OCI-M2 (cell line): ENCODE results near the gene CYB561A3.
"Not testable (repeated sequence)": the region's sequence is repeated elsewhere in the genome, so short reads cannot be mapped to it uniquely, and the experiment has no call there.

ENCODE experiments used
- DNase-seq: peaks from one replicate; lab custom pipeline; 2025; ENCODE audit not compliant: unreplicated experiment; lab: John Stamatoyannopoulos, UW

Gene CYB561A3, protein sequence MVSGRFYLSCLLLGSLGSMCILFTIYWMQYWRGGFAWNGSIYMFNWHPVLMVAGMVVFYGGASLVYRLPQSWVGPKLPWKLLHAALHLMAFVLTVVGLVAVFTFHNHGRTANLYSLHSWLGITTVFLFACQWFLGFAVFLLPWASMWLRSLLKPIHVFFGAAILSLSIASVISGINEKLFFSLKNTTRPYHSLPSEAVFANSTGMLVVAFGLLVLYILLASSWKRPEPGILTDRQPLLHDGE

DNA sequence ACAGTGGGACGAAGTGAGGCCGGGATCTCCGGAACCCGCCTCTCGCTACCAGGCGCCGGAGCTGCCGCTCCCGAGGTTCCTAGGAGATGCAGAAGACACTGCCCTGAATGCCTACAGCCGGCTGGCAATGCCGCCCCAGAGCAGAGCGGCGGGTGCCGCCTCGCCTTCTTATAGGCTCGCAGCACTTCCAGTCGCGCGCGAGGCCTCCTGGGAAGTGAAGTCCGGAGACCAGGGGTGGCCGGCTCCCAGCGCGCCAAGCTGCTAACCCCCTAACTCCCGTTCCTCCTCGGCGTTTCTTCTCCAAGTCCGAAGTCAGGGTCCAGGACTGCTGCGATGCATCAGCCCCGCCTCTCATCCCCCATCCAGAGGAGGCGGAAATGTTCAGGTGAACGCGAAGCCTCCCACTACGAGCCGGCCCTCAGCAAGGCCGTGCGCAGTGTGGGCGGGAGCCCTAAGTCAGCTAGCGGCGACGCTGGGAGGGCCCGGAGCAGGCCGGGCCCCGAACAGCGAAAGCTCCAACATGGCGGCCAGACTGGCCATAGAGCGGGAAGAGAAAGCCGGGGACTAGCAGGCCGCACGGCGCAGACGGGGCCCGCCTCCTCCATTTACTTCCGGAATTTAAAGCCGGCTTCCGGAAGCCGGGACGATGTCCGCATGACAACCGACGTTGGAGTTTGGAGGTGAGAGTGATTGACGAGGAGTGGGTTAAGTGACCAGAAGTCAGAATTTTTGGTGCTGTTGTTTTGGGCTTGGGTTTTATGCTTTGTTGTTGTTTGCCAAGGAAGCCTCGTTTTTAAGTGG, at the start of gene CYB561A3, which contains the start of gene TMEM138:
TSS of gene CYB561A3 (minus strand) at position 142 of the 801 bp plus-strand sequence. CDS start 5,169 bp downstream, outside the sequence.
TSS of gene TMEM138 (plus strand) at position 634 of the 801 bp plus-strand sequence. CDS start 2,017 bp downstream, outside the sequence.
- DNase-seq, result peak; percentile 63

DNA sequence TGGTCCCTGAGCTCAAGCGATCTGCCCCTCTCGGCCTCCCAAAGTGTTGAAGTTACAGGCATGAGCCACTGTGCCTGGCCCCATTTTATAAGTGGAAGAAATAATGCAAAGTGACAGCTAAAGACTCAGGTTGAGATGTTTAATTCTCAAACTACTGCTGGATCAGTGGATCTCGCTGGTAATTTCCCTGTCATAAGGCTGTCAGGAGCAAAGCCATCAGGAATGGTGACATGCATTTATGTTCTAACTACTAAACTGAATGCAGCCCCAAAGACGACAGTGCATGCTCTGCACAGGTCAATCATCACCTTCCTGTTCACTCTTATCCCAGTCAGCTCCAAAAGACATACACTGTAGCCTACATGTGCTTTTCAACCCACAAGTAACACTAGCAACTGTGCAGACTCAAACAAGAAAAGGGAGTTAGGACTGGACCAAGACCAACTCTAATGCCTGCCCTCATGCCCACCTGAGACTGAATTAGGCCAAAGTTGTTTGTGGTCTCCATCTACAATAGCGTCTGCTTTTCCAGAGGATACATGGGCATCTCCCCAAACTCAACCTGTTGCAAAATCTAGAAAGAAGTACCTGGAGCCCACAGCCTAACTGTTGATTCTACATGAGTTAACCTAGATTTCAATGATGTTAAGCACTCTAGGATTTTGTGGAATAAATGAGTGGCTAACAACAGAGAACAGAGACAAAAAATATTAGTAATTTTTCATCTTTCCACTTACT, 45.5 kb upstream of the CYB561A3 start:
- DNase-seq, result no peak

DNA sequence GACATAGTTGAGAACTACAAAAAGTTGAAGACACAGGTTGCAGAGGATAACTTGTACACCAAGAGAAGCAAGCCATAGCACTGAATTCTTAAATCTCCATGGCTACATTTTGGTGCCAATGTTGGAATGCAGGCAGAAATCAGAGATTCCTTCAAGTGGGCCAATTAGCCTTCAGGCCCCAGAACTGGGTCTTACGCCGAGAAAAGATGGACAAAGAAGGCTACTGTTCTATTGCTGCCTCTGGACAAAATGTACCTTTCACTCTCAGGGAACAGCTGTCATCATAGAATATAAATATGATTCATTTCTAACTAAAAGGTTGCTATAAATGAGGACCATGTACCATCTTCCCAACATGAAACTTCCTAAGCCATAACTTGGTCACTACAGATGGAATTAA, 44.4 kb upstream of the CYB561A3 start:
- no peak for DNase-seq

DNA sequence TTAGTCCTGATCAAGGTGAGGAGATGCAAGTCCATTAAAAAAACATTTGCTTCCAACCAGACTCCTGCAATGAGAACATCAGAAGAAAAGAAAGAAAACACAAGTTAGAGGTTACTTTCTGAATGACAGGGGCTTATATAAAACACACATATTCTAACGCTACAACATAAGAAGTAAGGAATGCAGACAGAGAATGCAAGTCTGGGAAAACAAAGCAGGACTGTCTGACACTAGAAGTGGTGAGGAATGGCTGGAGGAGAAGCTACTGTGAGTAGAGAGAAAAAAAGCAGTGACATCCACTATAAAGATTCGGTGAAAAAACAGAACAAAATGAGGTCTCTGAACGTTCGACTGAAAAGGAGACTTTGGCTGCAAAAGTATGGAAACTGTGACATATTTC, 43.0 kb upstream of the CYB561A3 start:
- DNase-seq, result no peak

DNA sequence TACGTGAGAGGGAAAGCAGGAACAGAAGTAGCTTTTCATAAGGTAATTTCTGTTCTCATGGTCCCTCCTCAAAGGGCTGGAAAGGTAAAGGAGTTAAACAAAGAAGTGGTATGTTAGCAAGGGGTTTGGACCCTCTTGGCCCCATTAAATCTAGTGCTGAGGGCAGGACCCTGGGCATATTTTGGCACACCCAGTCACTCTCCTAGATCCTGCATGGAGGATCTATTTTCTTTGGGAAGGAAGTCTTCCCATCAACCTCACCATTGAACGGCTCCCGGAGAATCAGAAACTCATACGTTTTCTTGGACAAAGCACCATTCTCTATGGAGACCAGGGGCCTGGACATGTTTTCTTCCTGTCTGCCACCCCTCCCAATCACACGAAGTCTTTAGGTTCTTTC, 42.4 kb upstream of the CYB561A3 start:
- DNase-seq, result no peak

DNA sequence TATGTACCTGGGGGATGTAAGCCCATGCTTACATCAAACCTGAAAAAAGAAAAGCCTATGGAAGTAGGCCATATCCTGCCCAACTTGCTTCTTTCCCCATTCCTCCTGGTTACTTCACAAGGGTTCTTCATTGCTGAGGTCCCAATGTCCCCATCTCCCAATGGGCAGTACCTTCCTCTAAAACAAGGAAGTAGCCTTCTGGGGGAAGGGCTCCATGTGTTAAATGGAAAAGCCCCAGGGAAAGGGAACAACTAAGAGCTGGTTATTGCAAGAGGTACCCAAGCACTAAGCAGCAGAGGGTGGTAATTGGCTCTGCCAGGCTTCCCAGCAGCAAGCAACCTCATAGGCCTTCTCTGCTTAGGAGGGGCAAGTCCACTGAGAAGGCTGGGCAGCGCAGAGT, 42.0 kb upstream of the CYB561A3 start:
- DNase-seq, result no peak

DNA sequence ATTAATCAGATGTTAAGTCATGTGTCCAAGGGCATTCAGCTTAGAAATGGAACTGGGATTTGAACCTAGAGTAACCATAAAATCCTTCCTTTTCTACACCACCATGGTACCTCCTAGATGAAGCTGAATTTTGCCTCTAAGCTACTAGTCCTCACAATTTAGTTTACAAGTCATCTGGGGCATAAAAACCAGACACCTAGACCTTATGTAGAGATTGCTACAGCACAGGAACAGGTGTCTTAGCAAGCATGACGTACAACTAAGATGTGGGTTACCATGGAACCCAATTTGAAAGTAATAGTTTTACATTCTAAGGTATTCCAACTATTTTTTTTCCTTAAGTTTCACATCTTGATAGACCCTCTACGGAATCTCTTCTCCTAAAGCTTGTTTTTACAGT, 39.9 kb upstream of the CYB561A3 start:
- DNase-seq, result no peak

DNA sequence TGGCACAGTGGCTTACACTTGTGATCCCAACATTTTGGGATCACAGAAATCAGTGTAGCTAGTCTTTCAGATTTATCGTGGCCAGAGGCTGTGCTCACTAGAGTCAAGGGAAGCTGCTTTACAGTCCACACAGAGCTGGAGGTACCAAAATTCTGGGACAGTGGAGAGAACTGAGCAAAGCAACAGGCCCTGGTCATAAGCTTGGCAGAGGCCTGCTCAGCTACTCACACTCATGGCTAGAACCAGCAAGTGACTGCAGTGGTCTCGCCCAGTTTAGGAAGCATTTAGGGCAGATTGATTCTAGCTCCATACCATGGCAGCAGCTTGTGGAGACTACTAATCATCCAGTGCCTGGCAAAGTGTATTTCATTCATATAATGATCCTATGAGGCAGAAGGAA, 39.5 kb upstream of the CYB561A3 start:
- no peak for DNase-seq

DNA sequence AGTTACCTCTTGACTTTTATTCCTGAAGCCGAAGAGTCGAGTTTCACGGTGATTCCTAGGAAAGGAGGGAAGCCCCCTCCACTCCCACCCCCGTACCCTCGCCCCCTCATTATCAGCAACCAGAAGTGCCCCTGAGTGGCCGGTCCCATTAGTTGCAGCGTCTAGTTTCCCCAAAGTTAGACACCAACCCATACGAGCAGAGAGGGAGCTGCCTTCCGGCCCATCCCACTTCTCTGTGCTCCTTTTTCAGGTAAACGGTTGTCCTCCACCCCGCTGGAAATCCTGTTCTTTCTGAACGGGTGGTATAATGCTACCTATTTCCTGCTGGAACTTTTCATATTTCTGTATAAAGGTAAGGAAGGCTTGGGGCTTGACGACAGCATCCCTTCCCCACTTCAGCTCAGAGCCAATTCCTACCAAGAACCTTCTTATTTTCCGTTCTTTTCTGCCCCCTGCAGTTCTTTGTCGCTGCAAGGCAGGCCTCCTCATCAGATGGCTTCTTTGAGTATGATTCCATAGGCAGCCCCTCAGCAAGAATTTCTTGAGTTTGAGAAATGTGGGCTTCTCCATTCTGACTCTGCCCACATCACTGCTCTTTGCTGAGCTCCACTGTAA, 31.4 kb upstream of the CYB561A3 start:
- DNase-seq, result no peak

DNA sequence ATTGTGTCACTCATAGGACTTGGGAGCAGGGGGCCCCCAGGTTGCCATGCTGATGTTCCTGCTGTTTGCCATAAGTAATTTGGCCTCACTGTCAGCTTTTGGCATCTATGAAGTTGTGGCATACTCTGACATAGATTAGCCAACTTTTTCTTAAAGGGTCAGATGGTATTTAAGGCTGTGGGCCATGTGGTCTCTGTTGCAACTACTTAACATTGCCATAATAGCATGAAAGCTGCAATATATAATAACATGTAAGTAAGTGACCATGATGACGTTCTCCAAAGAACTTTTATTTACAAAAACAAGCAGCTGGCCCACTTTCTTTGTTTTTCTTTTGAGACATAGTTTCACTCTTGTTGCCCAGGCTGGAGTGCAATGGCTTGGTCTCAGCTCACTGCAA, 28.5 kb upstream of the CYB561A3 start:
- no peak for DNase-seq

DNA sequence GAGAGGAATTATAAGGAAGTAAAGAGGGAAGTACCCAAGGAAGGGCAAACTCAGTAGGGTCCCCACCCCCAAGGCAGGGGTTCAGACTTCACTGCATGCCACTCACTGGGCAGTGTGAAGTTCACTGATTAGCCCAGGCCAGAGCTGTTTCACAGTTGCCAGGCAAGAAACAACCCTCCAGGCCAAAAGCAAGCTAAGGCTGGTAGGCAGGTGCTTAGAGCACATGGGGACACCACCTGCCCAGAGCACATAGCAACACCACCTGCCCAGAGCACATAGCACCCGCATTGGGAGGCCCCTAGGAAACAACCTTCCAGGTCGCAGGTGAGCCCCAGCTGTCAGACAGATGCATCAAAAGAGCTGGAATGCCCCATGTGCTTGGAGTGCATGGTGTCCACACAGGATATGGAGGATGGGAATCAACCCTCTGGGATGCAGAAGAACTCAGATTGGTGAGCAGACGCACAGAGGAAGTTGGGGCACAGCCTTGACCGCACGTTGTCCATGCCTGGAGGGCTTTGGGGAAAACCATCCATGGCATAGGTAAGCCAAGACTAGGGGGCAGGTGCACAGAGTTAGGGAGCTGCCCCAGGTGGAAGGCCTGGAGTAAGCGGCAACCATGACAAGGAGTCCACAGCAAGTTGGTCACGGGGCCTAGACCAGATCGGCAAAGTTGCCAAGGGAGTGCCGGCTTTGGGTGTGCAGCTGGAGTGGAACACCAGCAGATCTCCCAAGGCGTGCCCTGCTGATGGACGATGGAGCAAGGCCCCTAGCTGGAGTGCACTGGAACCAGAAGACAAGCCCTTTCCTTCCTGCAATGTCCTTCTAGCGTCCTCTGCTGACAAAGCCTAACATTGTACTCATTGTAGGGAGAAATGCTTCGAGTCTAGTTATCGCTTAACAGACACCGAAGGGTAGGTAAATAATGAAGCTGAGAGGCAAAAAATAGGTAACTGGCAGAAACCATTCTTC, 22.9 kb upstream of the CYB561A3 start:
- DNase-seq, result no peak

DNA sequence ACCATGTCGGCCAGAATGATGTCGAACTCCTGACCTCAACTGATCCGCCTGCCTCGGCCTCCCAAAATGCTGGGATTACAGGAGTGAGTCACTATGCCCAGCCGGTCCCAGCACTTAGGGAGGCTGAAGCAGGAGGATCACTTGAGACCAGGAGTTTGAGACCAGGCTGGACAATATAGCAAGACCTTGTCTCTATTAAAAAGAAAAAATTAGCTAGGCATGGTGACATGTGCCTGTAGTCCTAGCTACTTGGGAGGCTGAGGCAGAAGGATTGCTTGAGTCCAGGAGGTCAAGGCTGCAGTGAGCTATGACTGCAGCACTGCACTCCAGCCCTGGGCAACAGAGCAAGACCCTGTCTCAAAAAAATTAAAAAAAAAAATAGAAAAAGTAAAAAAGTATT, 22.2 kb upstream of the CYB561A3 start:
- DNase-seq, result not testable (repeated sequence)

DNA sequence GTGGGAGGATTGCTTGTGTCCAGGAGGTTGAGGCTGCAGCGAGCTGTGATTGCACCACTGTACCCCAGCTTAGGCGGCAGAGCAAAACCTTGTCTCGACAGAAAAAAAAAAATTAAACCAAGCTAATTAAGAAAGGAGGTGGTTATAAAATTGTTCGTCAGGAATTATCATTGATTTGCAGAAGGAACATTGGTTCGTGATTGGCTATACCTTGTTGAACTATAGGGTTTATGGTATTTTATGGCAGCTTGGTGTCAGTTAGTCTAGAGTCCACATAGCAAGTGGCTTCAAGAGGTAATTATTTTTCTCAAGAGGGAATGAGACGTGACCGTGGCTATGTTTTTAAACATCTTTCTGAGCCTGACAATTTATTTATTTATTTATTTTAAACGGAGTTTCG, 19.2 kb upstream of the CYB561A3 start:
- no peak for DNase-seq

DNA sequence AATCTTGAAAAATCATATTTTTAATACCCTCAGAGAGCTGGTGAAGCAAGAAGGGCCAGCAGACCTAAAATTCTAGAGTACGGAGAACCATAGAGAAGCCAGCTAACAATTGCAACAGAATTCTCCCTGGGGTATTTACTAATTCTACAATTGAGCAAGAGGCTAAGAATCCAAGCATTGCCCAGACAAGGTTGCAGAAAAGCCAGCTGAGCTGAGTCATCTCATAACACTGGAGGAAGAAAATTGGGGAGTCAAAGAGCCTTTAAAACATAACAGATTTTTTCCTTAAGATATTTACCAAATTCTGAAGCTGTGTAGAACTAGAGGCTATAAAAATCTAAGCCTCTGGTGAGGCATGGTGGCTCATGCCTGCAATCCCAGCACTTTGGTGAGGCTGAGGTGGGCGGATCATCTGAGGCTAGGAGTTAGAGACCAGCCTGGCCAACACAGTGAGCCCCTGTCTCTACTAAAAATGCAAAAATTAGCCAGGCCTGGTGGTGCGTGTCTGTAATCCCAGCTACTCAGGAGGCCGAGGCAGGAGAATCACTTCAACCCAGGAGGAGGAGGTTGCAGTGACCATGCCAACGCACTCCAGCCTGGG, 17.1 kb upstream of the CYB561A3 start:
- no peak for DNase-seq

DNA sequence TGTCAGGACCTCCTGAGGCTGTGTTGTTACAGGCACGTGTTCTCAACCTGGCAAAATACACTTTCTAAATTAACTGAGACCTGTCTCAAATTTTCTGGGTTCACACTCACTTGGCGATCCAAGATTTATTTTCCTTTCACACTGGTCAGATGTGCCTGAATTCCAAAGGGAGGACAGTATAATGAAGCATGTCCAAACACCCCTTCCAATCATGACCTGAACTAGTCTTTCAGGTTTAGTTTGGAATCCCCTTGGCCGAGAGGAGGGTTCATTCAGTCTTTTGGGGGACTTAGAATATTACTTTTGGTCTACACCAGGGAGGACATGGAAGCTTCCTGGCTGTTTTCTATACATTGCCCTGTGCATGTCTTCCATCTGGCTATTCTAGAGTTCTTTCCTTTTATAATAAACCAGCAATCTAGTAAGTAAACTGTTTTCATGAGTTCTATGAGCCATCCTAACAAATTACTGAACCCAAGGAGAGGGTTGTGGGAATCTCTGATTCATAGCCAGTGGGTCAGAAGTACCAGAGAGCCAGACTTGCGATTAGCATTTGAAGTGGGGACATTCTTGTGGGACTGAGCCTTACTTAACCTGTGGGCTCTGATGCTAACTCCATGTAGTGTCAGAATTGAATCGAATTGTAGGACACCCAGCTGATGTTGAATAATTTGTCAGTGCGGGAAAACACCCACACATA, 15.9 kb upstream of the CYB561A3 start:
- no peak for DNase-seq

DNA sequence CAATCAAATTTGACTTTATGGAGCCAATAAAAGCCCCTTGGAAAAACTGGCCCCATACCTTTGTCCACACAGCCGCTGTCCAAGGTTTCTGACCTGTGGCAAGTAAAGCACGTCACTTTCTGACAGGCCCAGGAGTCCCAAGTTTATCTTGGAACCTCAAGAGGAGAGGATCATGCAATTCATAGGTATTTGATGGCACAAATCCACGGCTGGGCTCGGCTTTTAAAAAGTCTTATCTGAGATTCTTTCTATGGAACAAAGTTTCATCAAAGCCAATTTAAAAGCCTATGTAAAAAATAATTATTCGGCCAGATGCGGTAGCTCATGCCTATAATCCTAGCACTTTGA, 14.1 kb upstream of the CYB561A3 start:
- DNase-seq, result no peak

DNA sequence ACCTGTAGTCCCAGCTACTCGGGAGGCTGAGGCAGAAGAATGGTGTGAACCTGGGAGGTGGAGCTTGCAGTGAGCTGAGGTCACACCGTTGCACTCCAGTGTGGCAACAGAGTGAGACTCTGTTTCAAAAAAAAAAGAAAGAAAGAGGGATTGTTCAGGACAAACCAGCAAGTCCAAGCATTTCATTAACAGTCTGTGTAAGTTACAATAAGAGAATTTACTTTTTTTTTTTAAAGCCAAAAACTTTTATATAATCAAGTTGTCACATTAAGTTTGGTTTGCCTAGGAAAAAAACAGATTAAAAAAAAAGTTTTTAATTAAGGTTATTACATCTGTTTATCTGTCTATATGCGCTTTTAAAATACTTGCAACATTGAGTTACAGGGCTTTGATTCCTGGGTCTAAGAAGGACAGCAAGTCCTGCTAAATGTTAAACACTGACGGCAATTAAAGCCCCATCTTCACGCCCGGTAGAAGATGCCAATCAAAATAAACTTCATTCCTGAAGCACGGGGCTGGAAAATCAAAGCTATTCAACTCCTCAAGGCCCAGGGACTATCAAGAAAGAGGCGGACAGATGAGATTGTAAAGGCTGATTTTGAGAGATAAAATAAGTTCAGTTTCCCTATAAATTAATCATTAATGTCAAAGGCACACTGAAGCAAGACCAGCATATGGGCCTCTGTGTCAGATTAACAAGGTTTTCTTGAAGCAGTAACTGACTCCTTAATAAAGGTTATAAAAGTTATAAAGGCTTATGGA, 11.2 kb upstream of the CYB561A3 start:
- no peak for DNase-seq

DNA sequence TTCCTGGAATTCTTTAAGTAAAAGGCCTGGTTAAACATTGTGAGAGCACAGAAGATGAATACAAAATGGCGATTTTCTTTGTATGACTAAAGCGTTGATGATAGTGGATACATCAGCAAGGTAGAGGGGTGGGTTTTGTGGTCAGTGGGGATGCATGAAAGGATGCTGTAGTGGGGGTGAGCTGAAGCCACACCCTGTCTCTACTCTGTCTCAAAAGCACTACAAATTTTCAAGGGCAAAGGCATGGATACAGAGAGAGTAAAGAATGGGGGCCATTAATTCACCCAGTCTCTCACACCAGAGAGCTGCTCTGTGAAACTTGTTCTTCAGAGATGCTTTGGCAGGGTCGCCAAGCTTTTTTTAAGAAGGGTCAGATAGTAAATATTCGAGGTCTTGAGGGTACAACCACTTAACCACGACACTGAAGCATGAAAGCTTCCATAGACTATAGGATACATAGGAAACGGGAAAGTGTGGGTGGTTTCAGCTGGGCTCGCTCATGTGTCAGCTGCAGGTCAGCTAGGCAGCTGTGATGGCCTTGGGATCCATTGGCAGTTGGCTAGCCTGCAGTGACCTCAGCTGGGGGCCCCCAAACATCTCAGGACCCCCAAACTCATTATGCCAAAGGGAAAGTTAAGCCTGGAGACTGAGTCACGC, 8.8 kb upstream of the CYB561A3 start:
- DNase-seq, result no peak
